IMR-90 (cell line): ENCODE measurements around the gene FBLN1. TPM values are rescaled to one million over a fixed set of nuclear protein-coding genes. Genes with fewer than 3 reads are reported as not detected.

Source experiments
- ATAC-seq: fragments of 200-7000 bp; cut with Tn5 transposase; 2 replicates; pipeline ENCODE4 v1.9.1; 2020; ENCODE audit warnings: low read depth, mild to moderate bottlenecking, moderate library complexity
- BruUV-seq: library from RNA; stranded (reverse); fragments of 400-500 nt; replicated peaks from 2 replicates; lab custom pipeline; 2021; lab: Mats Ljungman, UMichigan
- CTCF ChIA-PET: fragments of 300-600 bp; formaldehyde crosslinking; extraction: SDS; loops from one replicate; lab custom pipeline; 2021; ENCODE audit warnings: antibody characterized with exemption; lab: Yijun Ruan, JAX
- POLR2A ChIA-PET: fragments of 300-600 bp; sonication (Branson Sonifier 250); formaldehyde crosslinking; loops from one replicate; lab custom pipeline; 2022; ENCODE audit warnings: antibody characterized with exemption; ENCODE audit not compliant: unreplicated experiment; lab: Charles Lee
- DNase-seq: peaks from one replicate; pipeline ENCODE4 v3.0.0; 2013
- H2AFZ ChIP-seq: replicated peaks from 2 replicates; pipeline ENCODE3; 2013; ENCODE audit warnings: low read length, mild to moderate bottlenecking; ENCODE audit not compliant: poor library complexity
- H2AK5ac ChIP-seq: 2 replicates; pipeline ENCODE4 v1.6.1; 2013; ENCODE audit warnings: low read depth, low read length, inconsistent platforms
- H2AK9ac ChIP-seq: replicated peaks from 2 replicates; pipeline ENCODE3; 2013; ENCODE audit warnings: mild to moderate bottlenecking, low read depth, low read length, moderate library complexity; ENCODE audit not compliant: poor library complexity
- H2BK120ac ChIP-seq: 2 replicates; pipeline ENCODE4 v1.6.1; 2013; ENCODE audit warnings: low read depth, low read length, inconsistent platforms
- H2BK15ac ChIP-seq: 3 replicates; pipeline ENCODE4 v1.6.1; 2013; ENCODE audit warnings: low read depth, low read length, inconsistent platforms
- H2BK20ac ChIP-seq: 2 replicates; pipeline ENCODE4 v1.6.1; 2013; ENCODE audit warnings: low read depth, mild to moderate bottlenecking, inconsistent platforms, low read length, moderate library complexity
- H2BK5ac ChIP-seq: 2 replicates; pipeline ENCODE4 v1.6.1; 2013; ENCODE audit warnings: mild to moderate bottlenecking, low read depth, low read length, inconsistent platforms; ENCODE audit not compliant: poor library complexity, severe bottlenecking
- H3K14ac ChIP-seq: replicated peaks from 2 replicates; pipeline ENCODE4 v1.6.1; 2013; ENCODE audit warnings: low read depth, low read length, inconsistent platforms
- H3K18ac ChIP-seq: 2 replicates; pipeline ENCODE4 v1.6.1; 2013; ENCODE audit warnings: low read depth, low read length, control low read depth
- H3K23ac ChIP-seq: 2 replicates; pipeline ENCODE4 v1.6.1; 2013; ENCODE audit warnings: low read depth, low read length, inconsistent platforms
- H3K27ac ChIP-seq: 2 replicates; pipeline ENCODE4 v1.5.1; 2013; ENCODE audit warnings: mild to moderate bottlenecking, control low read depth, low read length; ENCODE audit not compliant: insufficient read depth
- H3K27me3 ChIP-seq: 2 replicates; pipeline ENCODE4 v1.6.1; 2013; ENCODE audit warnings: low read length; ENCODE audit not compliant: control insufficient read depth, insufficient read depth
- H3K36me3 ChIP-seq: 2 replicates; pipeline ENCODE4 v1.6.1; 2013; ENCODE audit warnings: low read length, mixed read lengths; ENCODE audit not compliant: control insufficient read depth, insufficient read depth
- H3K4ac ChIP-seq: 2 replicates; pipeline ENCODE4 v1.6.1; 2013; ENCODE audit warnings: low read depth, low read length, inconsistent platforms
- H3K4me1 ChIP-seq: 2 replicates; pipeline ENCODE4 v1.6.1; 2013; ENCODE audit warnings: low read length, mixed read lengths; ENCODE audit not compliant: control insufficient read depth, insufficient read depth
- H3K4me2 ChIP-seq: 2 replicates; pipeline ENCODE4 v1.6.1; 2013; ENCODE audit warnings: low read depth, mild to moderate bottlenecking, control low read depth, low read length, moderate library complexity
- H3K4me3 ChIP-seq: 2 replicates; pipeline ENCODE4 v1.5.1; 2013; ENCODE audit warnings: low read depth, mild to moderate bottlenecking, control low read depth, low read length, moderate library complexity; ENCODE audit not compliant: insufficient read depth
- H3K56ac ChIP-seq: 2 replicates; pipeline ENCODE4 v1.6.1; 2013; ENCODE audit warnings: low read length, inconsistent platforms; ENCODE audit not compliant: insufficient read depth; ENCODE audit errors: extremely low read depth
- H3K79me1 ChIP-seq, 2 experiments: 2 replicates each; pipeline ENCODE4 v1.6.1; 2013; ENCODE audit warnings: low read length in 2 of 2, inconsistent platforms in 1 of 2, low read depth in 1 of 2
- H3K9ac ChIP-seq: 2 replicates; pipeline ENCODE4 v1.6.1; 2013; ENCODE audit warnings: low read depth, low read length, control low read depth
- H3K9me1 ChIP-seq: 2 replicates; pipeline ENCODE4 v1.6.1; 2013; ENCODE audit warnings: low read length, inconsistent platforms; ENCODE audit not compliant: insufficient read depth
- H3K9me3 ChIP-seq: 2 replicates; pipeline ENCODE4 v1.6.1; 2013; ENCODE audit warnings: low read length; ENCODE audit not compliant: control insufficient read depth, insufficient read depth
- H4K20me1 ChIP-seq: 2 replicates; pipeline ENCODE4 v1.6.1; 2013; ENCODE audit warnings: low read length, inconsistent platforms; ENCODE audit not compliant: insufficient read depth
- H4K5ac ChIP-seq: 2 replicates; pipeline ENCODE4 v1.6.1; 2013; ENCODE audit warnings: mild to moderate bottlenecking, low read depth, low read length, control low read depth
- H4K8ac ChIP-seq, 2 experiments: 2 replicates each; pipeline ENCODE4 v1.6.1; 2013; ENCODE audit warnings: low read depth in 2 of 2, low read length in 2 of 2, control low read depth in 1 of 2, inconsistent platforms in 1 of 2
- H4K91ac ChIP-seq: 2 replicates; pipeline ENCODE4 v1.6.1; 2013; ENCODE audit warnings: low read depth, low read length, inconsistent platforms; ENCODE audit not compliant: insufficient read depth
- CHD1 ChIP-seq: IDR thresholded peaks from 2 replicates; pipeline ENCODE4 v1.6.1; 2012; ENCODE audit warnings: low read depth, low read length, improper control_type of control experiment
- FOS ChIP-seq: fragments of 150-350 bp; IDR thresholded peaks from 2 replicates; pipeline ENCODE4 v1.6.1; 2016; ENCODE audit warnings: low read depth, low read length
- MAZ ChIP-seq: IDR thresholded peaks from 2 replicates; pipeline ENCODE4 v1.6.1; 2012; ENCODE audit warnings: low read depth, mild to moderate bottlenecking, low read length, improper control_type of control experiment, moderate library complexity, borderline replicate concordance
- MXI1 ChIP-seq: IDR thresholded peaks from 2 replicates; pipeline ENCODE4 v1.6.1; 2012; ENCODE audit warnings: low read depth, mild to moderate bottlenecking, low read length, moderate library complexity, borderline replicate concordance
- RAD21 ChIP-seq: IDR thresholded peaks from 2 replicates; pipeline ENCODE4 v1.6.1; 2012; ENCODE audit warnings: low read length, improper control_type of control experiment
- RCOR1 ChIP-seq: IDR thresholded peaks from 2 replicates; pipeline ENCODE4 v1.6.1; 2012; ENCODE audit warnings: mild to moderate bottlenecking, low read length, improper control_type of control experiment; ENCODE audit not compliant: insufficient replicate concordance
- WGBS, 2 experiments: methylation state at CpG; one replicate each; pipeline versions ENCODE4 v1.1.5 to v1.1.7; 2013; ENCODE audit warnings: missing lambda C conversion rate in 2 of 2; ENCODE audit not compliant: insufficient read length in 1 of 2; ENCODE audit errors: extremely low coverage in 2 of 2; 5-methylcytosine and 5-hydroxymethylcytosine counted together
- dilution Hi-C: fragments of 300-500 bp; cut with HindIII; formaldehyde crosslinking; loops from one replicate; pipeline ENCODE4 v1.14.3; 2018; ENCODE audit warnings: low sequenced_read_pairs; ENCODE audit not compliant: unreplicated experiment
- in situ Hi-C: fragments of 300-500 bp; cut with MboI; formaldehyde crosslinking; loops from 3 replicates; pipeline ENCODE4 v1.14.3; 2019; ENCODE audit warnings: low sequenced_read_pairs, inconsistent platforms, mixed read lengths
- intact Hi-C: fragments of 100-400 bp; cut with micrococcal nuclease; formaldehyde crosslinking; loops from 2 replicates; pipeline ENCODE4 v1.10.0; 2022
- polyA plus RNA-seq, 3 experiments: library from polyadenylated mRNA; depleted of rRNA; stranded (reverse); fragments of >200 nt; gene quantifications; 2 replicates each; pipeline ENCODE4 v1.2.3, GENCODE V29; 2012; ENCODE audit warnings: low replicate concordance in 1 of 3
- total RNA-seq: library from RNA; depleted of rRNA; stranded (reverse); fragments of >200 nt; gene quantifications from 2 replicates; pipeline ENCODE4 v1.2.3, GENCODE V29; 2012
- TF ChIP-seq, protein P1 (sequence below): conservative IDR thresholded peaks from 2 replicates; pipeline ENCODE4 v1.5.1; 2012; ENCODE audit warnings: mild to moderate bottlenecking, low read depth, low read length, improper control_type of control experiment

FBLN1 gene
- total and polyA plus RNA-seq, 2 of the 4 experiments (the other 2 are of a cell fraction): 11.3 to 87.9 TPM

- dilution Hi-C loops: no loop called here
- Histone ChIP-seq H3K56ac (no peak overlapping the region), H2BK20ac (no peak overlapping the region), H4K8ac (no peak overlapping the region), H3K27me3 (no peaks in the 10 kb centered on the region), H2AK5ac (no peak overlapping the region), H3K4me1 (no peaks in the 10 kb centered on the region), H3K9me1 (peaks cover 5% of the 10 kb centered on the region; the same call in 1 of the 2 replicates), H4K91ac (no peak overlapping the region), H3K4me2 (no peak overlapping the region), H3K9me3 (no peaks in the 10 kb centered on the region), H2AK9ac (no peak overlapping the region), H3K79me1 (no peaks in the 10 kb centered on the region; a peak in 1 of 4 replicates), H4K5ac (no peak overlapping the region), H3K14ac (no peak overlapping the region), H3K36me3 (peaks cover 44% of the 10 kb centered on the region; the same call in 1 of the 2 replicates), H3K4me3 (no peak overlapping the region), H3K4ac (no peak overlapping the region), H2BK5ac (no peak overlapping the region), H2BK120ac (no peak overlapping the region), H3K23ac (no peak overlapping the region), H2BK15ac (no peak overlapping the region), H3K18ac (no peak overlapping the region), H3K27ac (no peak overlapping the region), H3K9ac (no peak overlapping the region), H4K20me1 (no peaks in the 10 kb centered on the region; the same call in 1 of the 2 replicates), H2AFZ (no peak overlapping the region)
- TF ChIP-seq FOS (no peak), MXI1 (no peak), RAD21 (no peak), RCOR1 (no peak), CHD1 (no peak), MAZ (no peak)
- TF ChIP-seq, protein P1, sequence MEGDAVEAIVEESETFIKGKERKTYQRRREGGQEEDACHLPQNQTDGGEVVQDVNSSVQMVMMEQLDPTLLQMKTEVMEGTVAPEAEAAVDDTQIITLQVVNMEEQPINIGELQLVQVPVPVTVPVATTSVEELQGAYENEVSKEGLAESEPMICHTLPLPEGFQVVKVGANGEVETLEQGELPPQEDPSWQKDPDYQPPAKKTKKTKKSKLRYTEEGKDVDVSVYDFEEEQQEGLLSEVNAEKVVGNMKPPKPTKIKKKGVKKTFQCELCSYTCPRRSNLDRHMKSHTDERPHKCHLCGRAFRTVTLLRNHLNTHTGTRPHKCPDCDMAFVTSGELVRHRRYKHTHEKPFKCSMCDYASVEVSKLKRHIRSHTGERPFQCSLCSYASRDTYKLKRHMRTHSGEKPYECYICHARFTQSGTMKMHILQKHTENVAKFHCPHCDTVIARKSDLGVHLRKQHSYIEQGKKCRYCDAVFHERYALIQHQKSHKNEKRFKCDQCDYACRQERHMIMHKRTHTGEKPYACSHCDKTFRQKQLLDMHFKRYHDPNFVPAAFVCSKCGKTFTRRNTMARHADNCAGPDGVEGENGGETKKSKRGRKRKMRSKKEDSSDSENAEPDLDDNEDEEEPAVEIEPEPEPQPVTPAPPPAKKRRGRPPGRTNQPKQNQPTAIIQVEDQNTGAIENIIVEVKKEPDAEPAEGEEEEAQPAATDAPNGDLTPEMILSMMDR: no peak
- WGBS, 2 experiments: 97% methylated on average over 5 of the region's 10 CpGs; no CpG with 5 or more reads in 1 of the 2 experiments
- ChIA-PET CTCF (interaction anchor here (0.6 kb wide), 1 partner anchor 185 kb away, joined by 4 read pairs; no protein-coding TSS in a partner anchor), POLR2A (no interaction called here)
- BruUV-seq: no TSS peak
- intact Hi-C loops: no loop called here
- DNase-seq (no peak), ATAC-seq (no peak)
- in situ Hi-C loops: no loop called here
Measured at GRCh38 chr22:45602004-45602733, 99.5 kb downstream of the FBLN1 start.
